ENCODE measurements around the gene EFHD2.
A peak's percentile ranks its signal among the peaks of the same experiment; 100 is the strongest.

The EFHD2 gene

GRCh38 chr1:15399710-15400109, 10.0 kb upstream of the EFHD2 start:
- no peak for DNase-seq
- TF ChIP-seq POLR2A (IDR thresholded peaks at IDR 0.05; ENCODE audit: low read length) = no peak
- TF ChIP-seq GATA1 (IDR thresholded peaks at IDR 0.05; ENCODE audit: low read depth, low read length) = no peak

GRCh38 chr1:15400627-15401026, 9.1 kb upstream of the EFHD2 start:
- no peak for DNase-seq
- TF ChIP-seq POLR2A (IDR thresholded peaks at IDR 0.05; ENCODE audit: low read length) (no peak), GATA1 (IDR thresholded peaks at IDR 0.05; ENCODE audit: low read depth, low read length) (no peak)

- TF ChIP-seq GATA1 (IDR thresholded peaks at IDR 0.05; ENCODE audit: low read depth, low read length) = no peak
- TF ChIP-seq POLR2A (IDR thresholded peaks at IDR 0.05; ENCODE audit: low read length) = no peak
- DNase-seq = no peak
Observed at GRCh38 chr1:15401391-15402055, 8.2 kb upstream of the EFHD2 start.

- no peak for DNase-seq
- TF ChIP-seq GATA1 (IDR thresholded peaks at IDR 0.05; ENCODE audit: low read depth, low read length) (no peak), POLR2A (IDR thresholded peaks at IDR 0.05; ENCODE audit: low read length) (no peak)
Observed at GRCh38 chr1:15402809-15403450, 6.8 kb upstream of the EFHD2 start.

- TF ChIP-seq POLR2A (IDR thresholded peaks at IDR 0.05; ENCODE audit: low read length) = no peak
- no peak for TF ChIP-seq GATA1 (IDR thresholded peaks at IDR 0.05; ENCODE audit: low read depth, low read length)
- no peak for DNase-seq
Observed at GRCh38 chr1:15403962-15404580, 5.6 kb upstream of the EFHD2 start.

GRCh38 chr1:15405106-15405850, 4.4 kb upstream of the EFHD2 start:
- no peak for DNase-seq
- no peak for TF ChIP-seq GATA1 (IDR thresholded peaks at IDR 0.05; ENCODE audit: low read depth, low read length)
- TF ChIP-seq POLR2A (IDR thresholded peaks at IDR 0.05; ENCODE audit: low read length) = no peak

- DNase-seq = no peak
- no peak for TF ChIP-seq GATA1 (IDR thresholded peaks at IDR 0.05; ENCODE audit: low read depth, low read length)
- TF ChIP-seq POLR2A (IDR thresholded peaks at IDR 0.05; ENCODE audit: low read length) = no peak
Observed at GRCh38 chr1:15406614-15407559, 2.8 kb upstream of the EFHD2 start.

- TF ChIP-seq POLR2A (IDR thresholded peaks at IDR 0.05; ENCODE audit: low read length) (no peak), GATA1 (IDR thresholded peaks at IDR 0.05; ENCODE audit: low read depth, low read length) (no peak)
- no peak for DNase-seq
Observed at GRCh38 chr1:15407580-15407979, 2.1 kb upstream of the EFHD2 start.

GRCh38 chr1:15408890-15409387, 749 bp upstream of the EFHD2 start:
- no peak for DNase-seq
- TF ChIP-seq GATA1 (IDR thresholded peaks at IDR 0.05; ENCODE audit: low read depth, low read length) (no peak), POLR2A (IDR thresholded peaks at IDR 0.05; ENCODE audit: low read length) (no peak)

GRCh38 chr1:15410223-15410883, 665 bp downstream of the EFHD2 start:
- no peak for DNase-seq
- TF ChIP-seq GATA1 (IDR thresholded peaks at IDR 0.05; ENCODE audit: low read depth, low read length) = no peak
- no peak for TF ChIP-seq POLR2A (IDR thresholded peaks at IDR 0.05; ENCODE audit: low read length)

GRCh38 chr1:15410884-15411245, 1.2 kb downstream of the EFHD2 start:
- TF ChIP-seq POLR2A (IDR thresholded peaks at IDR 0.05; ENCODE audit: low read length) = no peak
- TF ChIP-seq GATA1 (IDR thresholded peaks at IDR 0.05; ENCODE audit: low read depth, low read length) = no peak
- peak in 1 of 2 experiments; percentile 26 for DNase-seq

GRCh38 chr1:15411593-15412137, 2.0 kb downstream of the EFHD2 start:
- no peak for DNase-seq

More at GRCh38 chr1:15411593-15412137, 2.0 kb downstream of the EFHD2 start:
- TF ChIP-seq GATA1 (IDR thresholded peaks at IDR 0.05; ENCODE audit: low read depth, low read length) = no peak
- TF ChIP-seq POLR2A (IDR thresholded peaks at IDR 0.05; ENCODE audit: low read length) = no peak

Measured in erythroblast (primary cell).